ENCODE results near the gene SULT2B1. TPM values are rescaled to one million over a fixed set of nuclear protein-coding genes. Genes with fewer than 3 reads are reported as not detected.
A peak's percentile ranks its signal among the peaks of the same experiment; 100 is the strongest.
"Not testable (repeated sequence)": the region's sequence is repeated elsewhere in the genome, so short reads cannot be mapped to it uniquely, and the experiment has no call there.

SULT2B1 gene
- total and polyA plus RNA-seq, 4 donors, result 0.39 to 0.90 (median 0.48) TPM; not detected in 1

GRCh38 chr19:48524732-48525131, 27.2 kb upstream of the SULT2B1 start:
- Histone ChIP-seq H3K27me3 (ENCODE audit: control insufficient read depth, insufficient read depth, low read length) (no peaks in the 10 kb centered on the region), H3K4me3 (ENCODE audit: low read depth, low read length) (no peak overlapping the region), H3K9me3 (ENCODE audit: control insufficient read depth, insufficient read depth, low read length) (peaks cover 3% of the 10 kb centered on the region), H3K36me3 (ENCODE audit: control insufficient read depth, insufficient read depth, low read length) (no peaks in the 10 kb centered on the region), H3K27ac (ENCODE audit: low read depth, low read length) (no peak overlapping the region), H3K4me1 (ENCODE audit: control insufficient read depth, insufficient read depth, low read length) (no peaks in the 10 kb centered on the region)
- 100% methylated on average over 3 of the region's 5 CpGs for WGBS (ENCODE audit: insufficient coverage)
- no peak for DNase-seq (ENCODE audit: low read depth in 4 of 6, low spot score in 6 of 6)

DNA sequence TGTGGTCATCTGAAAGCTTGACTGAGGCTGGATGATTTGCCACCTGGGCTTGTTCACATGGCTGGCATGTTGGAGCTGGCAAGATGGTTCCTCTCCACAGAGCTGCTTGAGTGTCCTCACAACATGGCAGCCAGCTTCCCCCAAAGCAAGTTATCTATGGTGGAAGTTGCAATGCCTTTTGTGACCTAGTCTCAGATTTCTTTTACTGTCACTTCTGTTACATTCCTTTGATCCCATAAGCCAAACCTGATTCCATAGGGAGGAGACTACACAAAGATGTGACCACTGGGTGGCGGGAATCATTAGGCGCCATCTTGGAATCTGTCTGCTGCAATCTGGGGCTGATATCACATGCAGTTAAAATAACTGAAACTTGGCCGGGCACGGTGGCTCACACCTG, 22.8 kb upstream of the SULT2B1 start:
- DNase-seq (ENCODE audit: low read depth in 4 of 6, low spot score in 6 of 6), result no peak
- Histone ChIP-seq H3K9me3 (ENCODE audit: control insufficient read depth, insufficient read depth, low read length) (peaks cover 3% of the 10 kb centered on the region), H3K27ac (ENCODE audit: low read depth, low read length) (no peak overlapping the region), H3K27me3 (ENCODE audit: control insufficient read depth, insufficient read depth, low read length) (no peaks in the 10 kb centered on the region), H3K36me3 (ENCODE audit: control insufficient read depth, insufficient read depth, low read length) (no peaks in the 10 kb centered on the region), H3K4me3 (ENCODE audit: low read depth, low read length) (no peak overlapping the region), H3K4me1 (ENCODE audit: control insufficient read depth, insufficient read depth, low read length) (no peaks in the 10 kb centered on the region)
- 98% methylated on average over 4 of the region's 4 CpGs for WGBS (ENCODE audit: insufficient coverage)

DNA sequence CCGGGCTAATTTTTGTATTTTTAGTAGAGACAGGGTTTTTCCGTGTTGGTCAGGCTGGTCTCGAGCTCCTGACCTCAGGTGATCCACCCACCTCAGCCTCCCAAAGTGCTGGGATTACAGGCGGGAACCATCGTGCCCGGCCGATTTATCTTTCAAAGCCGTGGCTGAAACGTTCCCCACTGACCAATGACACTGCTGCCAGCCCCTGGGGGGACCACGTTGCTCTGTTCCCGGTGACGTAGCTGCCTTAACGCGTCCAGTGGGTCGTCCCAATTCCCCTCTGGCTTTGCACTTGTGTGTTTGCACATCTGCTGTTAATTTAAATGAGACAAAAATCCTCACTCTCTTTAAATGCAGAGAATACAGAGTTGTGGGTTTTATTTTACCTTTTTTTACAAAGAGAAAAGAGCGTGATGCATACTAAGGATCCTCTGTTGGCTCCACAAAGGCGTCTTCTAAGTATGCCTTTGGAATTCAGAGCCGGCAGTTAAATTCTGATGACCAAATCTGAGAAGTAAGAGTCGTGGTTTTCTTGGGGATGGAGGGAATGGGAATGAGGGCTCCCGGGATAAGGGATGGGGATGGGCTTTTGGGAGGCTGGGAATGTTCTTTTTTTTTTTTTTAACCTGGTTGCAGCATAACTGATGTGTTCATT, 21.8 kb upstream of the SULT2B1 start:
- no peaks in the 10 kb centered on the region for H3K27me3 ChIP-seq (ENCODE audit: control insufficient read depth, insufficient read depth, low read length)
- peaks cover 3% of the 10 kb centered on the region for H3K9me3 ChIP-seq (ENCODE audit: control insufficient read depth, insufficient read depth, low read length)
- DNase-seq (ENCODE audit: low read depth in 4 of 6, low spot score in 6 of 6), result peak in 1 of 6 donors; percentile 56
- H3K36me3 ChIP-seq (ENCODE audit: control insufficient read depth, insufficient read depth, low read length), result no peaks in the 10 kb centered on the region
- WGBS (ENCODE audit: insufficient coverage), result 29% methylated on average over 15 of the region's 20 CpGs
- H3K4me1 ChIP-seq (ENCODE audit: control insufficient read depth, insufficient read depth, low read length), result no peaks in the 10 kb centered on the region
- no peak overlapping the region for H3K27ac ChIP-seq (ENCODE audit: low read depth, low read length)
- H3K4me3 ChIP-seq (ENCODE audit: low read depth, low read length), result no peak overlapping the region

GRCh38 chr19:48530770-48531169, 21.2 kb upstream of the SULT2B1 start:
- WGBS (ENCODE audit: insufficient coverage), result 100% methylated on average over 1 of the region's 6 CpGs
- no peaks in the 10 kb centered on the region for H3K4me1 ChIP-seq (ENCODE audit: control insufficient read depth, insufficient read depth, low read length)

GRCh38 chr19:48533770-48534169, 18.2 kb upstream of the SULT2B1 start:
- H3K4me3 ChIP-seq (ENCODE audit: low read depth, low read length), result no peak overlapping the region
- no peaks in the 10 kb centered on the region for H3K36me3 ChIP-seq (ENCODE audit: control insufficient read depth, insufficient read depth, low read length)
- 91% methylated on average over 4 of the region's 10 CpGs for WGBS (ENCODE audit: insufficient coverage)
- H3K27ac ChIP-seq (ENCODE audit: low read depth, low read length), result no peak overlapping the region
- peaks cover 3% of the 10 kb centered on the region for H3K9me3 ChIP-seq (ENCODE audit: control insufficient read depth, insufficient read depth, low read length)
- no peaks in the 10 kb centered on the region for H3K27me3 ChIP-seq (ENCODE audit: control insufficient read depth, insufficient read depth, low read length)
- H3K4me1 ChIP-seq (ENCODE audit: control insufficient read depth, insufficient read depth, low read length), result no peaks in the 10 kb centered on the region
- DNase-seq (ENCODE audit: low read depth in 4 of 6, low spot score in 6 of 6), result no peak

More at GRCh38 chr19:48530770-48531169, 21.2 kb upstream of the SULT2B1 start:
- no peak for DNase-seq (ENCODE audit: low read depth in 4 of 6, low spot score in 6 of 6)
- peaks cover 3% of the 10 kb centered on the region for H3K9me3 ChIP-seq (ENCODE audit: control insufficient read depth, insufficient read depth, low read length)
- no peaks in the 10 kb centered on the region for H3K36me3 ChIP-seq (ENCODE audit: control insufficient read depth, insufficient read depth, low read length)
- H3K4me3 ChIP-seq (ENCODE audit: low read depth, low read length), result no peak overlapping the region
- H3K27ac ChIP-seq (ENCODE audit: low read depth, low read length), result no peak overlapping the region
- no peaks in the 10 kb centered on the region for H3K27me3 ChIP-seq (ENCODE audit: control insufficient read depth, insufficient read depth, low read length)

- DNase-seq (ENCODE audit: low read depth in 4 of 6, low spot score in 6 of 6), result no peak
- H3K4me3 ChIP-seq (ENCODE audit: low read depth, low read length), result no peak overlapping the region
- peaks cover 5% of the 10 kb centered on the region for H3K4me1 ChIP-seq (ENCODE audit: control insufficient read depth, insufficient read depth, low read length)
- no peaks in the 10 kb centered on the region for H3K36me3 ChIP-seq (ENCODE audit: control insufficient read depth, insufficient read depth, low read length)
- no peaks in the 10 kb centered on the region for H3K27me3 ChIP-seq (ENCODE audit: control insufficient read depth, insufficient read depth, low read length)
- 80% methylated on average over 4 of the region's 7 CpGs for WGBS (ENCODE audit: insufficient coverage)
- H3K27ac ChIP-seq (ENCODE audit: low read depth, low read length), result no peak overlapping the region
- H3K9me3 ChIP-seq (ENCODE audit: control insufficient read depth, insufficient read depth, low read length), result no peaks in the 10 kb centered on the region
These were observed 14.4 kb upstream of the SULT2B1 start for GRCh38 chr19:48537541-48537940.

- not testable (repeated sequence) for H3K36me3 ChIP-seq (ENCODE audit: control insufficient read depth, insufficient read depth, low read length); H3K9me3 ChIP-seq (ENCODE audit: control insufficient read depth, insufficient read depth, low read length); DNase-seq (ENCODE audit: low read depth in 4 of 6, low spot score in 6 of 6); H3K27ac ChIP-seq (ENCODE audit: low read depth, low read length); H3K4me3 ChIP-seq (ENCODE audit: low read depth, low read length); H3K27me3 ChIP-seq (ENCODE audit: control insufficient read depth, insufficient read depth, low read length); H3K4me1 ChIP-seq (ENCODE audit: control insufficient read depth, insufficient read depth, low read length)
- no CpG with 5 or more reads among the region's 8 CpGs for WGBS (ENCODE audit: insufficient coverage)
These were observed 13.9 kb upstream of the SULT2B1 start for GRCh38 chr19:48538057-48538456.

DNA sequence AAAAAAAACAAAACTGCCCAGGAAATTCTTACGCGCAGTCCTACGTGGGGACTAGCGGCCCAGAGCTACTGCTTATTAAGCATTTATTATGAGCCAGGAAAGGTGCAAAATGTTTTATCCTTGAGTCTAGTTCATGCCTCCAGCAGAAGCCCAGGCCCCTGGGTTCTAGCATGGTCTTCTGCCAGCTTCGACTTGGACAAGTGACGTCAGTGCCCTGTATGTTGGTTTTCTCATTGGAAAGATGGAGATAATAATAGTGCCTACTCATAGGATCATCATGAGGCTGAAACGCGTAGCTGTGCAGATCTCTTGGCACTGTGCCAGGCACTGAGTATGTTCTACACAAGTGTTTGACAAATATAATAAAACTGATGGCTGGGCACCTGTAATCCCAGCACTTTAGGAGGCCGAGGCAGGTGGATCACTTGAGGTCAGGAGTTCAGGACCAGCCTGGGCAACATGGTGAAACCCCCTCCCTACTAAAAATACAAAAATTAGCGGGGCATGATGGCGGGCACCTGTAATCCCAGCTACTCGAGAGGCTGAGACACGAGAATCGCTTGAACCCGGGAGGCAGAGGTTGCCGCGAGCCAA, 12.4 kb upstream of the SULT2B1 start:
- Histone ChIP-seq H3K9me3 (ENCODE audit: control insufficient read depth, insufficient read depth, low read length) (no peaks in the 10 kb centered on the region), H3K36me3 (ENCODE audit: control insufficient read depth, insufficient read depth, low read length) (no peaks in the 10 kb centered on the region), H3K27ac (ENCODE audit: low read depth, low read length) (no peak overlapping the region), H3K4me1 (ENCODE audit: control insufficient read depth, insufficient read depth, low read length) (peaks cover 10% of the 10 kb centered on the region), H3K4me3 (ENCODE audit: low read depth, low read length) (no peak overlapping the region), H3K27me3 (ENCODE audit: control insufficient read depth, insufficient read depth, low read length) (no peaks in the 10 kb centered on the region)
- WGBS (ENCODE audit: insufficient coverage), result 84% methylated on average over 15 of the region's 17 CpGs
- peak in 3 of 6 donors; percentile 12 to 77 (median 54) for DNase-seq (ENCODE audit: low read depth in 4 of 6, low spot score in 6 of 6)

GRCh38 chr19:48540110-48540509, 11.9 kb upstream of the SULT2B1 start:
- Histone ChIP-seq H3K9me3 (ENCODE audit: control insufficient read depth, insufficient read depth, low read length) (no peaks in the 10 kb centered on the region), H3K4me3 (ENCODE audit: low read depth, low read length) (no peak overlapping the region), H3K4me1 (ENCODE audit: control insufficient read depth, insufficient read depth, low read length) (peaks cover 10% of the 10 kb centered on the region), H3K27ac (ENCODE audit: low read depth, low read length) (no peak overlapping the region), H3K27me3 (ENCODE audit: control insufficient read depth, insufficient read depth, low read length) (no peaks in the 10 kb centered on the region), H3K36me3 (ENCODE audit: control insufficient read depth, insufficient read depth, low read length) (no peaks in the 10 kb centered on the region)
- no peak for DNase-seq (ENCODE audit: low read depth in 4 of 6, low spot score in 6 of 6)
- WGBS (ENCODE audit: insufficient coverage), result 38% methylated on average over 7 of the region's 7 CpGs

DNA sequence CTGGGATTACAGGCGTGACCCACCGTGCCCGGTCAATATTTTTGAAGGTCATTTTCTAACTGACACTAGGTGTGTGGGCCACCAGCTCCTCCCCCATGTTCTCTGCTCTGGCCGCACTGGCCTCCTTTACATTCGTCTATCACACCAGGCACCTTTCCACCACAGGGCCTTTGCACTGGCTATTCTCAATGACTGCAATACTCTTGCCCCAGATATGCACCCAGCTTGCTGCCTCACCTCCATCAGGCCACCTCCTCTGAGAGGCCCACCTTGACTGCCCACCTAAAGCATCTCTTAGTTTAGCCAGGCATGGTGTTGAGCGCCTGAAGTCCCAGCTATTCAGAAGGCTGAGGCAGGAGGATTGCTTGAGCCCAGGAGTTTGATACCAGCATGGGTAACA, 10.2 kb upstream of the SULT2B1 start:
- WGBS (ENCODE audit: insufficient coverage), result 92% methylated on average over 6 of the region's 6 CpGs

More for the DNA sequence above, 10.2 kb upstream of the SULT2B1 start:
- Histone ChIP-seq H3K4me3 (ENCODE audit: low read depth, low read length) (no peak overlapping the region), H3K9me3 (ENCODE audit: control insufficient read depth, insufficient read depth, low read length) (no peaks in the 10 kb centered on the region), H3K4me1 (ENCODE audit: control insufficient read depth, insufficient read depth, low read length) (peaks cover 10% of the 10 kb centered on the region), H3K27ac (ENCODE audit: low read depth, low read length) (no peak overlapping the region), H3K27me3 (ENCODE audit: control insufficient read depth, insufficient read depth, low read length) (no peaks in the 10 kb centered on the region), H3K36me3 (ENCODE audit: control insufficient read depth, insufficient read depth, low read length) (no peaks in the 10 kb centered on the region)
- DNase-seq (ENCODE audit: low read depth in 4 of 6, low spot score in 6 of 6), result no peak
